DMS 273 (cell line): Measurements from ENCODE around the gene GAN.
"Not testable (repeated sequence)": the region's sequence is repeated elsewhere in the genome, so short reads cannot be mapped to it uniquely, and the experiment has no call there.

Experiments used
- DNase-seq: peaks from one replicate; lab custom pipeline; 2025; ENCODE audit not compliant: unreplicated experiment; lab: John Stamatoyannopoulos, UW

The GAN gene

GRCh38 chr16:81421536-81421935 is 106.8 kb downstream of the GAN start:
- no peak for DNase-seq

- DNase-seq, result not testable (repeated sequence)
Observed at GRCh38 chr16:81422153-81422552, 107.4 kb downstream of the GAN start.

- DNase-seq, result no peak
Observed at GRCh38 chr16:81424771-81425170, 110.0 kb downstream of the GAN start.

GRCh38 chr16:81427219-81427618 is 112.5 kb downstream of the GAN start:
- DNase-seq, result no peak

GRCh38 chr16:81429045-81429521 is 114.3 kb downstream of the GAN start:
- peak; percentile 88 for DNase-seq

GRCh38 chr16:81431554-81432353 is 117.0 kb downstream of the GAN start:
- no peak for DNase-seq

GRCh38 chr16:81432937-81433557 is 118.3 kb downstream of the GAN start:
- peak; percentile 48 for DNase-seq

GRCh38 chr16:81435103-81435502 is 120.3 kb downstream of the GAN start:
- DNase-seq, result no peak

GRCh38 chr16:81435567-81435966 is 120.8 kb downstream of the GAN start:
- DNase-seq, result no peak

GRCh38 chr16:81436386-81436785 is 121.6 kb downstream of the GAN start:
- DNase-seq, result no peak

GRCh38 chr16:81437865-81438264 is 123.1 kb downstream of the GAN start:
- no peak for DNase-seq
